Endothelial cell (in vitro differentiated cells): ENCODE data around the gene AVEN. TPM values are rescaled to one million over a fixed set of nuclear protein-coding genes. Genes with fewer than 3 reads are reported as not detected.

Experiments used
- DNase-seq: peaks from one replicate; pipeline ENCODE4 v3.0.0; 2021; ENCODE audit warnings: low spot score
- H3K27ac Mint-ChIP-seq: one replicate; pipeline ENCODE4 v1.8.0; 2021; ENCODE audit warnings: mixed read lengths, inconsistent platforms; ENCODE audit not compliant: unreplicated experiment
- H3K27me3 Mint-ChIP-seq: one replicate; pipeline ENCODE4 v1.8.0; 2021; ENCODE audit warnings: mild to moderate bottlenecking, moderate library complexity, mixed read lengths, inconsistent platforms; ENCODE audit not compliant: unreplicated experiment
- H3K36me3 Mint-ChIP-seq: one replicate; pipeline ENCODE4 v1.8.0; 2021; ENCODE audit warnings: mild to moderate bottlenecking, low read depth, mixed read lengths, inconsistent platforms; ENCODE audit not compliant: unreplicated experiment
- H3K4me1 Mint-ChIP-seq: one replicate; pipeline ENCODE4 v1.8.0; 2021; ENCODE audit warnings: mild to moderate bottlenecking, mixed read lengths, inconsistent platforms; ENCODE audit not compliant: unreplicated experiment
- H3K4me3 Mint-ChIP-seq: one replicate; pipeline ENCODE4 v1.8.0; 2021; ENCODE audit warnings: mild to moderate bottlenecking, mixed read lengths, inconsistent platforms; ENCODE audit not compliant: unreplicated experiment
- H3K9me3 Mint-ChIP-seq: one replicate; pipeline ENCODE4 v1.8.0; 2021; ENCODE audit warnings: mixed read lengths, inconsistent platforms; ENCODE audit not compliant: unreplicated experiment
- total RNA-seq: library from RNA; stranded (reverse); fragmentation: NEBNext Ultra II Directional; extraction: Animal tissue kit (Norgen Biotek cat#: 25700); gene quantifications from one replicate; pipeline ENCODE4 v1.2.1, GENCODE V29; 2021; ENCODE audit not compliant: unreplicated experiment
- TF ChIP-seq, protein P1 (sequence below): fragments of 200-600 bp; sonication (generic); IDR thresholded peaks from one replicate; pipeline ENCODE4 v1.5.0; 2021; ENCODE audit warnings: antibody characterized with exemption; ENCODE audit not compliant: unreplicated experiment

AVEN gene
- total RNA-seq, 1 donor from 2014 or later, result 14.8 TPM

DNA sequence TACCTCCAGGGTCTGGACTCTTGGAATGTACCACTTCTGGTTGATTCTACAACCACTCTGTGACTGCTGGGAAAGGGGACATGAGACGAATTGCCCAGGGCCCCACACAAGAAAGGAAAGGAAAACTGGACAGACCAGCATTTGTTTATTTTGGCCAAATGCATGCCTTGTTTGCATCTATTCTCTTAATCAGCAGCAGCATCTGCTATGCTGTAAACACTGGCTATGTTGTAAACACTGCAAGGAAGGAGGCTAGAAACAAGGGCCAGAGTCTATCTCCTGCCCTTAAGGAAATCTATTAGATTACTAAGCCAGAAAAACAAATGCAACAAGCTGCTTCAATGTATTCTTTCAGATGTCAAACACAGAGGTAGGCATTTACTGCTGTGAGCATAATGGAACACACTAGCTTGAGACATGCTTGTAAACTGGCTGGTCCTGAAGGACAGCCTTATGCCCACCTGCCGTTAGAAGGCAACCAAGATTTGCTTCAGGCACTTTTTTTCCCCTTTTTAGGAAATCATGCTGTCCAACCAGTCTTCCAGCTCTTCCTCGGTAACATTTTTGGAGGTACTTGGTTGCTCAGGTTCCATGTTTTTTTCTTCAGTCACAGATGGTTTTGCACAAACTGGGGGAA is 172.8 kb downstream of the AVEN start:
- H3K27me3 Mint-ChIP-seq, result peaks cover 1% of the 10 kb centered on the region
- no peaks in the 10 kb centered on the region for H3K4me1 Mint-ChIP-seq
- no peak overlapping the region for H3K27ac Mint-ChIP-seq
- TF ChIP-seq, protein P1, sequence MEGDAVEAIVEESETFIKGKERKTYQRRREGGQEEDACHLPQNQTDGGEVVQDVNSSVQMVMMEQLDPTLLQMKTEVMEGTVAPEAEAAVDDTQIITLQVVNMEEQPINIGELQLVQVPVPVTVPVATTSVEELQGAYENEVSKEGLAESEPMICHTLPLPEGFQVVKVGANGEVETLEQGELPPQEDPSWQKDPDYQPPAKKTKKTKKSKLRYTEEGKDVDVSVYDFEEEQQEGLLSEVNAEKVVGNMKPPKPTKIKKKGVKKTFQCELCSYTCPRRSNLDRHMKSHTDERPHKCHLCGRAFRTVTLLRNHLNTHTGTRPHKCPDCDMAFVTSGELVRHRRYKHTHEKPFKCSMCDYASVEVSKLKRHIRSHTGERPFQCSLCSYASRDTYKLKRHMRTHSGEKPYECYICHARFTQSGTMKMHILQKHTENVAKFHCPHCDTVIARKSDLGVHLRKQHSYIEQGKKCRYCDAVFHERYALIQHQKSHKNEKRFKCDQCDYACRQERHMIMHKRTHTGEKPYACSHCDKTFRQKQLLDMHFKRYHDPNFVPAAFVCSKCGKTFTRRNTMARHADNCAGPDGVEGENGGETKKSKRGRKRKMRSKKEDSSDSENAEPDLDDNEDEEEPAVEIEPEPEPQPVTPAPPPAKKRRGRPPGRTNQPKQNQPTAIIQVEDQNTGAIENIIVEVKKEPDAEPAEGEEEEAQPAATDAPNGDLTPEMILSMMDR, result no peak
- H3K9me3 Mint-ChIP-seq, result no peaks in the 10 kb centered on the region
- DNase-seq, result no peak
- no peak overlapping the region for H3K4me3 Mint-ChIP-seq
- H3K36me3 Mint-ChIP-seq, result no peaks in the 10 kb centered on the region

DNA sequence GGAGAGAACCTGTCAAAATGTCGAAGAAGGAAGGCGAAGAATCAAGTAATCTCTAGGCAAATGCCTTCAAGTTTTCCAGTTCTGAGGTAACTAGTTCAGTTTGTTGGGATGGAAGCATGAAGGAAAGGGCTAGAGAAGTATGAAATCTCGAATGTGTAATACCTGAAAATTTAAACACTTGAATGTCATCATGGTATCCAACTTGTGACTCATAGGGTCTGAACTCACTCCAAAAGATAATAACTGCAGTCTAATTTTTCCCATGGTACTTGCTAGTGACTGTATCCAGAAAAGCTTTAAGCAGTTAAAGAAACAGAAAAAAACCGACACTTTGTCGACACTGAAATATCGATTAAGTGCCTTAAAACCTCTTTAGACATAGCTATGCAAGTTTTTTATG is 173.6 kb downstream of the AVEN start:
- H3K27ac Mint-ChIP-seq, result no peak overlapping the region
- DNase-seq, result no peak
- peaks cover 1% of the 10 kb centered on the region for H3K27me3 Mint-ChIP-seq
- no peak overlapping the region for H3K4me3 Mint-ChIP-seq
- TF ChIP-seq, protein P1, result no peak
- H3K9me3 Mint-ChIP-seq, result no peaks in the 10 kb centered on the region
- H3K4me1 Mint-ChIP-seq, result no peaks in the 10 kb centered on the region
- no peaks in the 10 kb centered on the region for H3K36me3 Mint-ChIP-seq

DNA sequence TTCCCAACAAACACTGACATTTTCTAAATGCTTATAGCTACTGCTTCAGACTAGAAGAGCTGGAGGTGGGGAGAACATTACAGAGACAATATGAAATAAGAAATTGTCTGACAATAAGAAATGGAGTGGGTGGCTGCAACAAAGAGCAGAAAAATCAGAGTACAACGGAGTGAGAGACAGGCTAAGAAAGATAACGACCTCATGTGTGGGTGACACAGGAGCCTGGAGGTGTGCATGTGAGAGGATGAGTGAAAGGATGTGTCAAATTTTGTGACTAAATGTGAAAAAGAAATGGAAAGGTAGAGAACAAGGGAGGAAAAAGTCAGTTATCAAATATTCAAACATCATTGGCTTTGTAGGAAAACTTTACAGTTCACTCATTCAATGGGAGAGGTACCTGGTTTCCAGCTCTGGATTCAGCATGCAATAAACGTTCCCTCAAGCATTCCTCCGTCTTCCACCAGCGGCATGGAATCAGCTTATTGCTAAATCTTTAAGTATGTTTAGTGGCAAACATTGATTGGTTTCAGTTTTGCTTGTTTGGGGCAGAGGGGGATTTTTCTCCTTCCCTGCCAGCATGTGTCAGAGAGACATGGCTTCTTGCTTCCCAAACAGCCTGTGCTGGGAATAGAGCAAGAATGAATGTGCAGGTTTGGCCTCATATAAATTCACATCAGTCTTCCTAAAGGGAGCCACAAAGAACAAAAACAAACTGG is 174.5 kb downstream of the AVEN start:
- TF ChIP-seq, protein P1, result no peak
- Mint-ChIP-seq H3K4me3 (no peak overlapping the region), H3K36me3 (no peaks in the 10 kb centered on the region), H3K27ac (no peak overlapping the region), H3K9me3 (no peaks in the 10 kb centered on the region), H3K27me3 (peaks cover 1% of the 10 kb centered on the region), H3K4me1 (no peaks in the 10 kb centered on the region)
- DNase-seq, result no peak

DNA sequence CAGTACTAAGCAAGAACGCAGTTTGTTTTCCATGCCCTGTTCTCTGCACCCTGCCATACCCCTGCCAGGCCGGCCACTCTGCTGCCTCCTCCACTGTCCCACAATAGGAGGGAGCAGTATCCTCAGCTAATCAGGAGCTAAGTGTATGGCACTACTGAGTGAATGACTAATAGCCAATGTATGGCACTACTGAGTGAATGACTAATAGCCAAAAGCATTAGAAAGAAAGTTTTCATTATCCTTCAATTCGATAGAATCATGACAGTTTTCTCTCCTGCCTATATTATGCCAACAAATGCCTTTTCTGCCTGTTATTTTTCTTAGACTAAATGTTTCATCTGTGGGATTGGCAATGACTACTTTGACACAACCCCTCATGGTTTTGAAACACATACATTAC is 178.2 kb downstream of the AVEN start:
- Mint-ChIP-seq H3K27me3 (peaks cover 1% of the 10 kb centered on the region), H3K4me1 (no peaks in the 10 kb centered on the region), H3K36me3 (peaks cover 8% of the 10 kb centered on the region), H3K4me3 (no peak overlapping the region), H3K27ac (no peak overlapping the region), H3K9me3 (no peaks in the 10 kb centered on the region)
- no peak for DNase-seq
- TF ChIP-seq, protein P1, result no peak

DNA sequence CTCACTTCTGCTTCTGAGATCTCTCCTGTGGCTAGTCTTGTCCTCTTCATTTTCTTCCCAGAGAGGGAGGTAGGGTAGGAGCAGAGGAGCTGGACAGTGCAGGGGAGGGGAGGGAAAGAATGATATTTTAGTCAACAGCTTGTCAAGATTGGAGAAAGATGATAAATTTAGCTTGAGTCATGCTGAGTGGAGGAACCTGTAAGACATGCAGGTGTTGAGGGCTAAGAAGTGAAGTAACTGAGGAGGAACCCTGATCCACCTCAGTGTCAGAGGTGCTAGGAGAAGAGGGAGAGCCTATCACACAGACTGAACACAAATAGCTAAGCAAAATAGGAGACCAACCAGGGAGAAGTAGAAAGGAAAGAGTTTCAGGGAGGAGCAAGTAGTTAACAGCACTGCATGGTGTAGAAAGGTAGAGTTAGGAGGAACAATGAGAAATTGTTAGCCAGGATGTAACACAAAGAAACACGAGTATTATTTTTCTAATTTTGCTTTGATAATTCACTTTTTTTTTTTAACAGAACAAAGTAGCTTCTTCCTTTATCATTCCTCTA is 178.9 kb downstream of the AVEN start:
- H3K9me3 Mint-ChIP-seq, result no peaks in the 10 kb centered on the region
- no peak overlapping the region for H3K4me3 Mint-ChIP-seq
- no peak for DNase-seq
- H3K27me3 Mint-ChIP-seq, result peaks cover 1% of the 10 kb centered on the region
- TF ChIP-seq, protein P1, result no peak
- peaks cover 8% of the 10 kb centered on the region for H3K36me3 Mint-ChIP-seq
- no peaks in the 10 kb centered on the region for H3K4me1 Mint-ChIP-seq
- H3K27ac Mint-ChIP-seq, result no peak overlapping the region
